Subcutaneous abdominal adipose tissue (tissue), 5 donors: ENCODE results near the gene PTPRU.

ENCODE experiments used
- H3K27ac ChIP-seq: one replicate; pipeline ENCODE4 v1.7.0; 2013; ENCODE audit warnings: low read depth, mild to moderate bottlenecking, inconsistent platforms, low read length, moderate library complexity
- H3K27me3 ChIP-seq, 5 donors: one replicate each; pipeline ENCODE4 v1.7.0; 2013; ENCODE audit warnings: low read length in 5 of 5, inconsistent platforms in 1 of 5; ENCODE audit not compliant: control insufficient read depth in 5 of 5, insufficient read depth in 4 of 5
- H3K36me3 ChIP-seq, 5 donors: one replicate each; pipeline ENCODE4 v1.7.0; 2013; ENCODE audit warnings: low read length in 5 of 5; ENCODE audit not compliant: control insufficient read depth in 5 of 5, insufficient read depth in 5 of 5
- H3K4me1 ChIP-seq, 5 donors: one replicate each; pipeline ENCODE4 v1.7.0; 2013; ENCODE audit warnings: low read length in 5 of 5, mild to moderate bottlenecking in 3 of 5, moderate library complexity in 1 of 5; ENCODE audit not compliant: control insufficient read depth in 5 of 5, insufficient read depth in 5 of 5
- H3K4me3 ChIP-seq, 5 donors: one replicate each; pipeline ENCODE4 v1.7.0; 2013; ENCODE audit warnings: low read length in 5 of 5, low read depth in 1 of 5
- H3K9ac ChIP-seq, 5 donors: one replicate each; pipeline ENCODE4 v1.7.0; 2013; ENCODE audit warnings: low read length in 5 of 5, mild to moderate bottlenecking in 4 of 5, moderate library complexity in 3 of 5
- H3K9me3 ChIP-seq, 5 donors: one replicate each; pipeline ENCODE4 v1.7.0; 2013; ENCODE audit warnings: low read length in 5 of 5; ENCODE audit not compliant: control insufficient read depth in 5 of 5
- donor health status: healthy.
- donor health status: healthy.
- donor health status: healthy.
- donor health status: healthy.
- donor health status: healthy.

PTPRU gene

DNA sequence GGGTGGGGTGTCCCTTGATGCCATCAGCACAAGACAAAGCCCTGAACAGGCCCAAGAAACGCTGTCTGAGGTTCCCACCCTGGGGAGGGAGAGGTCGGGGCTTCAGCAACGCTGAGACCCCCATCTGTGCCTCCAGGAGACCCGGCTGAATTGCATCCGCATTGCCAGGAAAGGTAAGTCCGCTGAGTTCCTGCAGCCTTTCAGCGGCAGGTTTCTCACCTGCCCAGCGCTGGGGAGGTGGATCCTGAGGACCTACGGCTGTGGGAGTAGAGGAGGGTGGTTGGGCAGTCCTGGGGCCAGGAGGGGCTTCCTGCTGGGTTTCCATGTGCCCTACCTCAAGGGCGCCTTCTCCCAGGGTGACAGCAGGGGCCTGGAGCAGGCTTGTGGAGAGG lies 47.5 kb downstream of the PTPRU start:
- H3K27ac ChIP-seq: no peak overlapping the region
- H3K27me3 ChIP-seq: no peaks in the 10 kb centered on the region
- H3K4me1 ChIP-seq: peaks cover 0 to 6% (median 0%) of the 10 kb centered on the region in 5 donors
- H3K9ac ChIP-seq: no peak overlapping the region
- H3K4me3 ChIP-seq: no peak overlapping the region
- no peaks in the 10 kb centered on the region for H3K9me3 ChIP-seq
- peaks cover 0 to 22% (median 8%) of the 10 kb centered on the region in 5 donors for H3K36me3 ChIP-seq

DNA sequence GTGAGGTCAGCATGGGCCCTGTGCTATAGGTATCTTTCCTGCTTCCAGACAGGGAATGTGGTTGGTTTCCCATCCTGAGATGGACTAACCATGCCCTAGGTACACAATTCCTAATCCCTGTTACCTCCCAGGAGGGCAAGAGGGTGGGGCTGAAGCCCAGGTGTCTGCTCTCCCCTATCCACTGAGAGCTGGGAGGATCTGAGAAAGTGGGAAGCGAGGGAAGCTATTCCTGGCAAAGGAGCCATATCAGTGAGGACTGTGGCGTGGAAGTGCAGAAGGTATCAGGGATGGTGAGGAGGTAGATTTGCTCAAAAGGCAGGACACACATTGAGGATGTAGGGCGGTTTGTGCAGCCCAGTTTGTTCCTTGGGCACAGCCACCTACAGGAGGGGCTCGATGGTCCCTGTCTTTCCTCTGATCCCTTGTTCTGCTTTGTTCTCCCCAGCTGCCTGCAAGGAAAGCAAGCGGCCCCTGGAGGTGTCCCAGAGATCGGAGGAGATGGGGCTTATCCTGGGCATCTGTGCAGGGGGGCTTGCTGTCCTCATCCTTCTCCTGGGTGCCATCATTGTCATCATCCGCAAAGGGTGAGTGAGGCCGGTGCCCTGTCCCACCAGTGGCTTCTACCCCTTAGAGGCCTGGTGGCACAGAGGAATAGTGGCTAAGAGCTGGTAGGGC lies 48.1 kb downstream of the PTPRU start:
- H3K4me1 ChIP-seq: peaks cover 0 to 6% (median 0%) of the 10 kb centered on the region in 5 donors
- H3K27me3 ChIP-seq: no peaks in the 10 kb centered on the region
- H3K4me3 ChIP-seq: no peak overlapping the region

DNA sequence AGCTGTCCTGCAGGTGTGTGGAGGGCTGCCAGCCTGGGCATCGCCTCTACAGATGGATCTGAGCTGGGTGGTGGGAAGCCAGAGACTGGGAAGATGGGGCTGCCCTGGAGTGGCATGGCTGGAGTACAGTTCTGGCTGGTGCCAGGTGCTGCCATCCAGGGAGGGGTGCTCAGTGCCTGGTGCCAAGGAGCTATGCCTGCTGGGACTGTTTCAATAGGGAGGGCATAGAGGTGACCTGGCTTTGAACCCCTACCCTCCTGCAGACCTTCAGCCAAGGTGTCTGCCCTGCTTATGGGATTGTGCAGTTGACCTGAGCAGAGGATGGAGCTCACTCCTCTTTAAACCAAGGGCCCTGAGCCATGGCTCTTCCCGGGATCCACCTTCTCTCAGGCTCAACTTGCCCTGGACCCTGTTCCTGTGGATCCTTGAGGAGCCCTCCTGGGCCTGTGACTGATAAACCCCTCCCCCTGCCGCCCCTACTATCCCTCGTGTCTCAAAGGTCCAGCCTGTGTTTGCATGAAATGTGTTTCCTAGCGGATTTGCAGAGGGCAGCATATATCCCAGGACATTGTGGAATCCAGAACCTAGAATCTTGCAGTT lies 48.7 kb downstream of the PTPRU start:
- peaks cover 0 to 21% (median 8%) of the 10 kb centered on the region in 5 donors for H3K36me3 ChIP-seq
- H3K9ac ChIP-seq: no peak overlapping the region
- peaks cover 0 to 6% (median 0%) of the 10 kb centered on the region in 5 donors for H3K4me1 ChIP-seq
- H3K9me3 ChIP-seq: no peaks in the 10 kb centered on the region
- H3K4me3 ChIP-seq: no peak overlapping the region
- H3K27ac ChIP-seq: no peak overlapping the region
- no peaks in the 10 kb centered on the region for H3K27me3 ChIP-seq

More for the DNA sequence above, 48.1 kb downstream of the PTPRU start:
- H3K27ac ChIP-seq: no peak overlapping the region
- no peaks in the 10 kb centered on the region for H3K9me3 ChIP-seq
- peaks cover 0 to 19% (median 8%) of the 10 kb centered on the region in 5 donors for H3K36me3 ChIP-seq
- H3K9ac ChIP-seq: no peak overlapping the region

DNA sequence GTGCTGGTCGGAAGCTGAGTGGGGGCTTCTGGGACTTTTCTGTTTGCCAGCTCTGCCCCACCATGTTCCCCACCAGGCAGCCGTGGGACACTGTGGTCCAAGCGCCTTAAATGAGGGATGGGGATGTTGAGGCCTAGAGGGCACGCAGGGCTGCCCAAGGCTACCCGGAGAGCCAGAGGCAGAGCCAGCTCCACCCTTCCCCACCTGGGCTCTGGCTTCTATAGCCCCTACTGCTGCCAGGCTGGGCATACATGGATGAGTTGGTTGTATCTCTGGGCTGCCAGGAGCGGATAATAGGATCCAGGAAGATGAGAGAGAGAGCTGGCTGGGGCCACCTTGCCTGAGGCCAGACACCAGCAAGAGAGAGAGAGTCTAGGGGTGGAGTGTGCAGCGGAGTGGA lies 49.4 kb downstream of the PTPRU start:
- Histone ChIP-seq H3K27me3 (no peaks in the 10 kb centered on the region), H3K4me1 (peaks cover 0 to 6% (median 0%) of the 10 kb centered on the region in 5 donors), H3K9me3 (no peaks in the 10 kb centered on the region), H3K4me3 (no peak overlapping the region), H3K27ac (no peak overlapping the region), H3K36me3 (peaks cover 0 to 27% (median 8%) of the 10 kb centered on the region in 5 donors), H3K9ac (no peak overlapping the region)

DNA sequence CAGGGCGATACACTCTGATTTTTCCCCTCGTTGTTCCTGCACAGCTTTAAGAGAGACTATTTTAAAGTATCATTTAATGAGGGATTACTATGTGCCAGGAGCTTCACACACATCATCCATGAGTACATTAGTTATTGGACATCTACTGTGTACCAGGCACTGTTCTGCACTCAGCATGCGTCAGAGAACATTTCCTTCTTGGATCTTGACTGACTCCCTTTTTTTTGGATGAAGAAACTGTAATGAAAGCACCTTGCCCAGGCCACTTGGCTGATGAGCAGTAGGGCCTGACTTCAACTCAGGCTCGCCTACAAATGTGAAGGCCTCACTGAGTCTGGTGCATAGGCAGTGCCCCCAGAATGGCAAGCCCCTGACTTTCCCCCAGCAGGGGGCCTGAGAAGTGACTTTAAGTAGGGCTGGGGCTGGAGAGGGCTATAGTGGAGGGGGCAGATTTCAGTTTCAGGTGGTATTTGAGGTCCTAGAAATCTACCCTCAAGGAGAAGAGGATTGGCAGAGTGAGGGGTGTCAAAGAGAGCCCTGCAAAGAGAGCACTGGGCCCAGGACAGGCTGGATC lies 50.0 kb downstream of the PTPRU start:
- no peak overlapping the region for H3K27ac ChIP-seq
- H3K36me3 ChIP-seq: peaks cover 0 to 27% (median 8%) of the 10 kb centered on the region in 5 donors
- H3K4me3 ChIP-seq: no peak overlapping the region
- H3K27me3 ChIP-seq: no peaks in the 10 kb centered on the region
- H3K4me1 ChIP-seq: peaks cover 0 to 6% (median 0%) of the 10 kb centered on the region in 5 donors
- no peaks in the 10 kb centered on the region for H3K9me3 ChIP-seq
- H3K9ac ChIP-seq: no peak overlapping the region

DNA sequence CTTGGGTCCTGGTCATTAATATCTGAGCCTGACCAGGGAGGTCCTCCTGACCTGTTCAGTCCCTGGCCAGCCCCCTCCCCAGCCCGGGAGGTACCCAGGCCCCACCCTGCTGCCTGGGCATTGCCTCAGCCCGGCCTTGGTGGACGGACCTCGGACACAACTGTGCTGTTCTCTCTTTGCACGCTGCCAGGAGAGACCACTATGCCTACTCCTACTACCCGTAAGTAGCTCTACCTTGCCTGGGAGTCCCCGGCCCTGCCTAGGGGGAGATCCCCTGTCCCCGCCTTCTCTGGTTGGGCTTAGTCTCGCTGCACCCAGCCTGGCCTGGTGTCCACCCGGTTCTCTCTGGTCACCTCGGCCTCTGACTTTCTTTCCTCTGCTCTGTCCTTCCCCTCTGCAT lies 53.2 kb downstream of the PTPRU start:
- Histone ChIP-seq H3K9me3 (no peaks in the 10 kb centered on the region), H3K4me3 (no peak overlapping the region), H3K27me3 (no peaks in the 10 kb centered on the region), H3K9ac (no peak overlapping the region), H3K27ac (no peak overlapping the region), H3K4me1 (peaks cover 0 to 6% (median 0%) of the 10 kb centered on the region in 5 donors), H3K36me3 (peaks cover 0 to 33% (median 11%) of the 10 kb centered on the region in 5 donors)

DNA sequence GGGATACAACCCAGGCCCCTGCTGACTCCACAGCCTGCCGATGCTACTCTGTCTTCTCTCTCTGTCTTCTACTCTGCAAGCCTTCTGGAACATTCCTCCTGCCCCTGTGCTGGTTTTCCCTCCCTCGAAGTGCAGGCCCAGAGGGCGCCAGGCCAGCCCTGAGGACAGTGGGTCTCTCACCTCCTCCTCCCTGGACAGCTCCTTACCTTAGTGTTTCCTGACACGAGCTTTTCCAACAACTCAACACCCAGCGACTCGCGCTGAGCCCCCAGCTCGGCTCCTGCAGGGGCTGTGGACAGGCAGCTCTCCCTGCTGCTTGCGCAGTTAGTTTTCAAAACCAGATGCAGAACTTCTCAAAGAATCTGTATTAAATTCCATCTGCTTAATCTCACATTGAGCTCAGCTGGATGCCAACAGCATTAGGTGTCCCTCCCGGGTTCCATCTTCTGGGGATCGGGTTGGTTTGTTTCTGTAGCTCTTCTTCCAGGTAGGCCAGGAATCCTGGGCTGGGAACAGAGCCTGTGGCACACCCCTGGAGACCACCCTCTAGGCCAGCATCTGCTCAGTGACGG lies 54.2 kb downstream of the PTPRU start:
- Histone ChIP-seq H3K4me1 (peaks cover 0 to 6% (median 0%) of the 10 kb centered on the region in 5 donors), H3K27ac (no peak overlapping the region), H3K9me3 (no peaks in the 10 kb centered on the region), H3K36me3 (peaks cover 0 to 26% (median 6%) of the 10 kb centered on the region in 5 donors), H3K27me3 (no peaks in the 10 kb centered on the region), H3K4me3 (no peak overlapping the region), H3K9ac (no peak overlapping the region)

DNA sequence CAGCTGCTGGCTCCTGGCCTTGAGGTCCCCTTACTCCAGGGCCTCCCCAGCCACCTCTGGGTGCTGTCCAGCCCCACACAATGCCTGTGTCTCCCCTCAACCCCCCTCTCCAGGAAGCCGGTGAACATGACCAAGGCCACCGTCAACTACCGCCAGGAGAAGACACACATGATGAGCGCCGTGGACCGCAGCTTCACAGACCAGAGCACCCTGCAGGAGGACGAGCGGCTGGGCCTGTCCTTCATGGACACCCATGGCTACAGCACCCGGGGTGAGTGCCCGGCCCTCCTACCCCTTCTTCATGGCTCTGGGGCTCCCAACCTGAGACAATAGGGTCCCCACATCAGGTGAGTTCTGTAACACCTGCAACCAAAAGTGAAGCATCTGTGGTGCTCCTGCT lies 55.4 kb downstream of the PTPRU start:
- no peaks in the 10 kb centered on the region for H3K27me3 ChIP-seq
- peaks cover 0 to 6% (median 0%) of the 10 kb centered on the region in 5 donors for H3K4me1 ChIP-seq
- H3K36me3 ChIP-seq: peaks cover 0 to 26% (median 6%) of the 10 kb centered on the region in 5 donors
- no peak overlapping the region for H3K27ac ChIP-seq
- H3K4me3 ChIP-seq: no peak overlapping the region
- H3K9ac ChIP-seq: no peak overlapping the region
- H3K9me3 ChIP-seq: no peaks in the 10 kb centered on the region

DNA sequence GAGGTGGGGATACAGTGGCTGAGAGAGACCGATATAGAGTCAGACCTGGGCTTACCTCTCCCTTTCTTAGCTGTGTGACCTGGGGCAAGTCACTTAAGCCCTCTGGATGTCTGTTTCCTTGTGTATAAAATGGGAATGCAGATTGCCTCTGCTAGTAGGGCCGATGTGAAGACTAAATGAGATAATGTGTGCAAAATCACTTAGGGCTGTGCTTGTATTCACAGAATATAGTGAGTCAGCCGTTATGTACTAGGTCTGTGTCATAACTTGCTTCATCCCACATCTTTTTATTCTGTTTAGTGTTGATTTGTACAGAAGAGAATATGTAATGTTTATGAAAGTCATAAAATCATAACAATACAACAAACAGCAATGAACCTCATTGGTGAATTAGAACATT lies 56.0 kb downstream of the PTPRU start:
- Histone ChIP-seq H3K9ac (no peak overlapping the region), H3K27me3 (no peaks in the 10 kb centered on the region), H3K27ac (no peak overlapping the region), H3K36me3 (peaks cover 0 to 26% (median 7%) of the 10 kb centered on the region in 5 donors), H3K4me3 (no peak overlapping the region), H3K4me1 (peaks cover 0 to under 1% (median 0%) of the 10 kb centered on the region in 5 donors), H3K9me3 (no peaks in the 10 kb centered on the region)

DNA sequence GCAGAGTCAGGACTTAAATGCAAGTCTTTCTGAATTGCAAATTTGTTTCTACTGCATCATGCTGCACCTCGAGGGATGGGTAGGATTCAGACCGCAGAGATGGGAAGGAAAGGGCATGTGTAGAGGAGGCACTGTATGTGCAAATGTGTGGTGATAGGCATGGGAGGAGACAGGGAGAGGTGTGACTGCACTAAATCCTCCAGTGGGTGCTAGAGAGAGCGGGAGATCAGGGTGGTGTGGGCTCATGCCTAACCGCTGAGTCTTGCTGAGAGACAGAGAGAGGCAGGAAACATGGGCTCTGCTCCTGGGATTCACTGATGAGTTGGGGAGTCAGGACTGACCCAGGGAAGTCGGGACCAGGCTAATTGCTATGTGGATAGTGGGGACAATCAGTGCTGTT lies 61.1 kb downstream of the PTPRU start:
- Histone ChIP-seq H3K9me3 (no peaks in the 10 kb centered on the region), H3K4me1 (no peaks in the 10 kb centered on the region), H3K4me3 (no peak overlapping the region), H3K27me3 (no peaks in the 10 kb centered on the region), H3K9ac (no peak overlapping the region), H3K36me3 (peaks cover 9 to 26% (median 12%) of the 10 kb centered on the region in 5 donors), H3K27ac (no peak overlapping the region)
